ENCODE data around the gene ZNF474.

The ZNF474 gene

DNA sequence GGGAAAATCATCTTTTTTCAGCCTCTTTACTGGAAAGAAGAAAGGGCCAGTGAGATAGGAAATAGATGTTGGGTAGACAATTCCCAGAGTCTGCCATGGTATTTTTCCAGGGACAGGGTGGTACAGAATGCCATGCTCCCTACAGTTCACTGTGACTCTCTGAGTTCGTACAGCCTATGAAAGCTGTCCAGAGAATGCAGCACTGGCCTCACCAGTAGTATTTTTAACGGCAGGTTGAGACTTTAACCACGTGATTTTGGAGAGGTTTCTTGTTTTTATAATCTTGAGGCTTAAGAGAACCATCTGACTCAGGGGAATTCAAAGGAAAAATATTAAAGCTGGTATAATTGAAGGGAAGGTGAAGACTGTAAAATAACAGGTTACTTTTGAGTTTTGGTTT is 10.1 kb upstream of the ZNF474 start:
- DNase-seq = no peak

- DNase-seq = no peak
These were observed 8.9 kb upstream of the ZNF474 start for GRCh38 chr5:122120493-122120892.

- DNase-seq = no peak
These were observed 8.4 kb upstream of the ZNF474 start for GRCh38 chr5:122120957-122121356.

DNA sequence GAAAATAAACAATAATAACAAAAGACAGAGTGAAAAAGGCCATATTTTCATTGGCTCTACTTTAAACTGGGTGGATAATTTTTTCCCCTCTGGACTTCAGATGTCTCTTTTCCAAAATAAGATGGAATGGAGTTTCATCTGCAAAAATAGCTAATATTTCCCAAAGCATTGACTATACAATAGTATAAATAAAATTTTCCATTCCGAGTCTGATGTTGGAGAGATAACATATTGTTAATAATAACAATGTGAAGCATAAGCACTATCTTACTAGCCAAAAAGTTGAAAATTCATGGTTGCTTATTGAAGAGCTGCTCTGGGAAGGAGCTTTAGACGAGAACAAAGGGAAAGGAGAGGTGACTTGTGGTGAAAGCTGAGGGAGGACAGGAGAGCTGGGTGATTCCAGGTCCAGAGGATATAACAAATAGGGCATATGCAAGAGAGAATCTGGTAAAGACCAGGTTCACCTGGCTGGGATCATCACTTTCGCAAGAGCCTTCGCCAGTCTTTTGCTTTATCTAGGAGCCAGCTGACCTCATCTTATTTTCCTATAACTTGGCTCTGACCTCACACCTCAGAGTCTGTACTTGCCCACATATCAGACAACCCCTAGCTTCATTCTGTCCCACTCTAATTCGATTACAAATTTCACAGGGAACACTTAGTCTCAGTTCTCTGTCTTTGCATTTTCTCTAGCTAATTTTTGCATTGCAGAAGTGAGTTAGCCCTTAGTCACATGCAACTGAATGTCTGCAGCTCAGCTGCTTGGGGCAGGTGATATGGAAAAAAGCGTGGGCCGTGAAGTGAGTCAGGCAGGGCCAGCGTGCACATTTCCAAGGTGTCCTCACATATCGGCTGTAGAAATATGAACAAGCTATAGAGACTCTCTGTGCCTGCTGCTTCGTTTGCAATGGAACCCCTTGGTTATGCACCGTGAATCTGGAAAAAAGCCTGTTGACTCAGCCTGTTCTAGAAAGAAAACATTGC is 7.6 kb upstream of the ZNF474 start:
- no peak for DNase-seq

- DNase-seq = no peak
These were observed 4.6 kb upstream of the ZNF474 start for GRCh38 chr5:122124766-122125165.

DNA sequence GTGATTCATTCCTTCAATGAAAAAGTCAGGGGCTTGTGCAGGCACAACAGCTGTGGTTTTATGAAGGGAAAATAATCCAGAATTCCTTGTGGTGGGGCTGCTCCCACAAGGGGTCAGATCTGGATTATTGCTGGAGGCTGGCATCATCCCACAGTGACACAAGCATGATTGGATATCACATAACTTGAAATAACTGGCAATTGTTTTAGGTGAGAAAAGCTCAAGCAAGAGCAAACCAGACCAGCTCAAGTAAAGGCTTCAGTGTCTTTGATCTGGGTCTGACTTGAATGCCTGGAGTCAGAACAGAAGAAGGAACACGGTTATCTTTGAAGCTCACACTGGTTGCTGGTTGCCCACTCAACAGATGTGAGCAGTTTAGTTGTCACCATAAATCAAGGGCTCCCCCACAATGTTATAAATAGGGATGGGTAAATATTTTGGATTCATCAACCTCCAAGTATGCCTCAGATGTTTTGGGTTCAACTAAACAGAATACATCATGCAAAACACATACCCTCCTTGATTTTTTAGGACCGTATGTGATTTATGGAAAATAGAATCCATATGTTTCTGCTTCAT is 3.1 kb upstream of the ZNF474 start:
- no peak for DNase-seq

DNA sequence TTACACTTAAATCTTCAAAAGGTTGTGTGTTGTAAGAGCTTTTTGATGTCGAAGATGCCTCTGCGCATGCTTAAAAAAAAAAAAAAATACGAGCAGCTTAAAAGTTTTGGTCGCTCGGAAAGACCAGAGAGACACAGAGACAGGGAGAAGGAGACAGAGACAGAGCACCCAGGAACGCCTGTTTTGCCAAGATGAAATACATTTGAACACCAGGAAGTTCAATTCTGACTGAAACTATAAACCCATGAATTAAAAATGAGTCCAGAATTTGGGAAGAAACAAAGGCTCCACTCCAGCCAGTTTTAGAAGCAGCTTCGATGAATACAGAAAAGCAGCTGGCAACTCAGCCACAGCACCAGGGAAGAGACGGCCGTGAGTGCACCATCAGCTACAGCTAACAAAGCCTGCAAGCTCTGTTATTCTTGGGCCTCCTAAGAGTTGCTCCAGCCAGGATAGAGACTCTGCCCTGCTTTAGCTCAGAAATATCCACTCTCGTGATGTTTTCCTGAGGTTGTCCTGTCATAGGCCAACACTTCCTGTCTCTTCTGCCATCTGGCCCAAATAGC is 2.5 kb upstream of the ZNF474 start:
- no peak for DNase-seq

DNA sequence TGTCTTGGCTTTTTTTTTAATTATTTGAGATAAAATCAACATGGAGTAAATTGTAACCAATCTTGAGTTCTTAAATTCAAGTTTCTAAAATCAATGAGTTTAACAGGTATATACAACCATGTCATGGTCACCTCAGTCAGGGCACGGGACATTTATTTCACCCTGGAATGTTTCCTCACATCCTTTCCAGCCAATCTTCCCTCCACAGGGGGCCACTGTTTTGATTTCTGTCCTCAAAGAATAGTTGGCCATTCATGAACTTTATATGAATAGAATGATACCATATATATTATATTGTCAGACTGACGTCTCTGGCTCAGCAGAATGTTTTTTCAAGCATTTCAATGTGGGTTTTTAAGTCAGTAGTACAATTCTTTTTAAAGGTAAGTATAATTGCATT is 806 bp downstream of the ZNF474 start:
- DNase-seq = no peak

DNA sequence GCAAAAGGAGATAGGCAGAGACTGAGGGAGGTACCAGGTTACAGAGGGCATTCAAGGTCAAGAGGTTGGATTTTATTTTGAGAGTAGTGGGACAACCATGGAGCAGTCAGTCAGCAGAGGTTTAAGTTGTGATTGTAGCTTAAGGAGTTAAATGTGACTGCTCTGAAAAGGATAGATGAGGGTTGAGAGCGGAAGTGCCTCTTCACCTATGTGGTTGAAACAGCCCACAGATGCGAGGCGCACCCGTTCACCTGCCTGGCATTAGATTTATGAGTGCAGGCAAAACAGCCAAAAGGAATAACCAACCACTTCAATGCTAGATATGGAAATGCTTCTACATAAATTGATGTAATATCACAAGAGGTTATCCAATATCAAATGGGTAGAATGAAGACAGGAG is 8.4 kb downstream of the ZNF474 start:
- DNase-seq = no peak

GRCh38 chr5:122138356-122138755 is 9.0 kb downstream of the ZNF474 start:
- no peak for DNase-seq

GRCh38 chr5:122140900-122141299 is 11.6 kb downstream of the ZNF474 start:
- DNase-seq = no peak

DNA sequence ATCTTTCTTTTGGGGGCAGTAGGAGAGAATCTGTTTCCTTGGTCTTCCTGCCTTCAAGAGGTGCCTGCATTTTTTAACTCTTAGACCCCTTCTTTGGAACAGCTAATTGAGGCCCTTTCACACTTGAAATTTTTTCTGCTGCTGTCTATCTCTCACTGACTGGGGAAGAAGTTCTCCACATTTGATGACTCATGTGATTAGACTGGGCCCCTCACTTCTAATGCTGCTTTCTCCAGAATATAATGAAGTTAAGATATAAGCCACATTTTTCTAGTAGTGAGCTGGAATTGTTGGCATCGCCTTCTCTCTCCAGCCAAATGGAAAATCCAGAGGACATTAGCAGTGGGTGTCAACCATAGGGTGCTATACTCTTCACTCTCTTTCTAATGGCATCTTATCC is 12.4 kb downstream of the ZNF474 start:
- no peak for DNase-seq

GRCh38 chr5:122142480-122143164 is 13.3 kb downstream of the ZNF474 start:
- no peak for DNase-seq

- no peak for DNase-seq
These were observed 14.9 kb downstream of the ZNF474 start for GRCh38 chr5:122144236-122144635.

GRCh38 chr5:122145906-122146305 is 16.6 kb downstream of the ZNF474 start:
- DNase-seq = no peak

- no peak for DNase-seq
These were observed 20.2 kb downstream of the ZNF474 start for GRCh38 chr5:122149321-122150090.

DNA sequence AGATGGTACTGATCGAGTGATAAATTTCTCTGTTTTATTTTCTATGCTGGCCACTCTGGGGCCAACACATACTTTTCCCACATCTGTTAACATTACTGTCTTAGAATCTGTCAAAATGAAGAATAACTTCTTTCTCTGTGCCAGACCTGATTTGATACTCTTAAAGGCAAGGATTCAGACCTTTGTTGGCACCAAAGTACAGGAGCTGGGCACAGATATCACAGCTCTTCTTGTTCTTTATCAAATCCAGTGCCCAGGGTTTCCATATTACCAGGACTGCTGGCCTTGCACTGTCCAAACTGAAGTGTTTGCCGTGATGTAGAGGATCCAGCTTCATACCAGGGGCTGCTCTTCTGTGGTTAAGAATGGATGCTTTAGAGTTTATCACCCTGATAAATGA is 20.9 kb downstream of the ZNF474 start:
- no peak for DNase-seq

GRCh38 chr5:122151640-122152039 is 22.3 kb downstream of the ZNF474 start:
- no peak for DNase-seq

DNA sequence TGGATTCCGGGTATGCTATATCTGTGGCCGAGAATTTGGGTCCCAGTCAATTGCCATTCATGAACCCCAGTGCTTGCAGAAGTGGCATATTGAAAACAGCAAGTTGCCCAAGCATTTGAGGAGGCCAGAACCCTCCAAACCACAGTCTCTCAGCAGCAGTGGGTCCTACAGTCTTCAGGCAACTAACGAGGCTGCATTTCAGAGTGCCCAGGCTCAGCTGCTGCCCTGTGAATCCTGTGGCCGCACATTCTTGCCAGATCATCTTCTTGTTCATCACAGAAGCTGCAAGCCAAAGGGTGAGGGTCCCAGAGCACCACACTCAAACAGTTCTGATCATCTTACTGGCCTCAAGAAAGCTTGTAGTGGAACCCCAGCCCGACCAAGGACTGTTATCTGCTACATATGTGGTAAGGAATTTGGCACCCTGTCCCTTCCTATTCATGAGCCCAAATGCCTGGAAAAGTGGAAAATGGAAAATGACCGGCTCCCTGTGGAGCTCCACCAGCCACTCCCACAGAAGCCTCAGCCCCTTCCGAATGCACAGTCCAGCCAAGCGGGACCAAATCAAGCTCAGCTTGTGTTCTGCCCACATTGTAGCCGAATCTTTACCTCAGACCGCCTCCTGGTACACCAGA is 23.0 kb downstream of the ZNF474 start:
- DNase-seq = no peak

GRCh38 chr5:122153230-122153629 is 23.9 kb downstream of the ZNF474 start:
- DNase-seq = no peak

- DNase-seq = no peak
These were observed 24.4 kb downstream of the ZNF474 start for GRCh38 chr5:122153774-122154173.

- no peak for DNase-seq
These were observed 25.1 kb downstream of the ZNF474 start for GRCh38 chr5:122154491-122154890.

All from activated naive CD4-positive, alpha-beta T cell treated with Interleukin-2 at 50 U/mL for 16 hours (primary cell).